Common myeloid progenitor, CD34-positive (primary cell): ENCODE measurements around the gene CUL5.
"Not testable (repeated sequence)": the region's sequence is repeated elsewhere in the genome, so short reads cannot be mapped to it uniquely, and the experiment has no call there.

Source experiments
- CTCF ChIA-PET: fragments of 350-600 bp; sonication (Branson Sonifier 250); formaldehyde crosslinking; loops from one replicate; lab custom pipeline; 2021; ENCODE audit warnings: antibody characterized with exemption; lab: Charles Lee
- POLR2A ChIA-PET: fragments of 350-600 bp; sonication (Branson Sonifier 250); formaldehyde crosslinking; loops from one replicate; lab custom pipeline; 2021; ENCODE audit warnings: antibody characterized with exemption; lab: Charles Lee
- DNase-seq, 3 donors: peaks; one replicate each; pipeline versions ENCODE4 v3.0.0 to v3.0.0-alpha.2; 2013
- H3K27ac ChIP-seq, 2 experiments: 1 replicate in 1 of 2; 2 replicates in 1 of 2; pipeline ENCODE4 v1.7.0; 2013; ENCODE audit warnings: inconsistent platforms in 2 of 2, low read length in 2 of 2, mild to moderate bottlenecking in 2 of 2, low read depth in 1 of 2, moderate library complexity in 1 of 2; ENCODE audit not compliant: severe bottlenecking in 2 of 2, insufficient read depth in 1 of 2, poor library complexity in 1 of 2
- H3K27me3 ChIP-seq, 5 experiments: replicated peaks in 2 of 5; 1 replicate in 3 of 5; 2 replicates in 2 of 5; pipeline versions ENCODE4 v1.6.1 to v1.7.0; 2013; ENCODE audit warnings: low read length in 4 of 5, mild to moderate bottlenecking in 2 of 5, moderate library complexity in 2 of 5, inconsistent platforms in 1 of 5; ENCODE audit not compliant: insufficient read depth in 5 of 5, control insufficient read depth in 4 of 5
- H3K36me3 ChIP-seq, 4 experiments: 1 replicate in 2 of 4; 2 replicates in 2 of 4; pipeline versions ENCODE4 v1.6.1 to v1.7.0; 2013; ENCODE audit warnings: low read length in 3 of 4, control low read depth in 1 of 4, mild to moderate bottlenecking in 1 of 4; ENCODE audit not compliant: control insufficient read depth in 4 of 4, insufficient read depth in 4 of 4
- H3K4me1 ChIP-seq, 4 experiments: 1 replicate in 3 of 4; 2 replicates in 1 of 4; pipeline versions ENCODE4 v1.6.1 to v1.7.1; 2013; ENCODE audit warnings: low read length in 3 of 4, mild to moderate bottlenecking in 3 of 4, control low read depth in 1 of 4, inconsistent platforms in 1 of 4, moderate library complexity in 1 of 4; ENCODE audit not compliant: control insufficient read depth in 4 of 4, insufficient read depth in 4 of 4; ENCODE audit errors: control extremely low read depth in 1 of 4
- H3K4me3 ChIP-seq, 7 experiments: 1 replicate in 4 of 7; 2 replicates in 3 of 7; pipeline versions ENCODE4 v1.5.1 to v1.7.0; 2013; ENCODE audit warnings: mild to moderate bottlenecking in 7 of 7, low read length in 6 of 7, moderate library complexity in 6 of 7, inconsistent platforms in 2 of 7, low read depth in 2 of 7, control low read depth in 1 of 7; ENCODE audit not compliant: insufficient read depth in 4 of 7, control insufficient read depth in 1 of 7; ENCODE audit errors: extremely low read depth in 1 of 7
- H3K9me3 ChIP-seq, 5 experiments: 1 replicate in 4 of 5; 2 replicates in 1 of 5; pipeline versions ENCODE4 v1.6.1 to v1.7.1; 2013; ENCODE audit warnings: low read length in 4 of 5, mild to moderate bottlenecking in 2 of 5, inconsistent platforms in 1 of 5, low read depth in 1 of 5, moderate library complexity in 1 of 5; ENCODE audit not compliant: control insufficient read depth in 4 of 5, insufficient read depth in 2 of 5; ENCODE audit errors: control extremely low read depth in 1 of 5
- WGBS: methylation state at CpG from one replicate; pipeline ENCODE4 v1.1.5; 2013; ENCODE audit not compliant: insufficient coverage; 5-methylcytosine and 5-hydroxymethylcytosine counted together

The CUL5 gene

GRCh38 chr11:108101090-108101775 lies 92.5 kb downstream of the CUL5 start:
- Histone ChIP-seq H3K27ac (no peak overlapping the region), H3K36me3 (peaks cover 8 to 55% (median 32%) of the 10 kb centered on the region in 4 experiments), H3K4me3 (no peak overlapping the region), H3K9me3 (no peaks in the 10 kb centered on the region), H3K4me1 (no peaks in the 10 kb centered on the region), H3K27me3 (no peaks in the 10 kb centered on the region)
- DNase-seq, result no peak
- ChIA-PET CTCF (interaction anchor here (1.1 to 1.3 kb wide), 2 partner anchors 17 to 49 kb away, joined by 3 read pairs; no protein-coding TSS in a partner anchor), POLR2A (no interaction called here)
- 100% methylated on average over 1 of the region's 1 CpG for WGBS

GRCh38 chr11:108111126-108111525 lies 102.4 kb downstream of the CUL5 start:
- DNase-seq, result peak in 1 of 3 donors; percentile 5
- H3K36me3 ChIP-seq, result peaks cover 0 to 2% (median under 1%) of the 10 kb centered on the region in 4 experiments
- 97% methylated on average over 4 of the region's 4 CpGs for WGBS
- H3K4me1 ChIP-seq, result no peaks in the 10 kb centered on the region
- no peak overlapping the region for H3K4me3 ChIP-seq
- CTCF ChIA-PET, result interaction anchor here (1.4 kb wide), 1 partner anchor 14 kb away, joined by 3 read pairs; no protein-coding TSS in a partner anchor
- H3K9me3 ChIP-seq, result no peaks in the 10 kb centered on the region
- POLR2A ChIA-PET, result no interaction called here
- H3K27me3 ChIP-seq, result no peaks in the 10 kb centered on the region
- no peak overlapping the region for H3K27ac ChIP-seq

- ChIA-PET CTCF (no interaction called here), POLR2A (no interaction called here)
- Histone ChIP-seq H3K9me3 (no peaks in the 10 kb centered on the region), H3K4me1 (no peaks in the 10 kb centered on the region), H3K27ac (no peak overlapping the region), H3K36me3 (peaks cover 0 to 2% (median 0%) of the 10 kb centered on the region in 4 experiments), H3K27me3 (no peaks in the 10 kb centered on the region), H3K4me3 (no peak overlapping the region)
- no peak for DNase-seq
- 96% methylated on average over 2 of the region's 2 CpGs for WGBS
Observed at GRCh38 chr11:108112057-108112456, 103.4 kb downstream of the CUL5 start.

- H3K27me3 ChIP-seq, result no peaks in the 10 kb centered on the region
- 64% methylated on average over 3 of the region's 5 CpGs for WGBS
- H3K4me3 ChIP-seq, result no peak overlapping the region
- H3K36me3 ChIP-seq, result no peaks in the 10 kb centered on the region
- ChIA-PET POLR2A (no interaction called here), CTCF (no interaction called here)
- H3K27ac ChIP-seq, result no peak overlapping the region
- no peaks in the 10 kb centered on the region for H3K9me3 ChIP-seq
- DNase-seq, result peak in 2 of 3 donors; percentile 17 to 48
- no peaks in the 10 kb centered on the region for H3K4me1 ChIP-seq
Observed at GRCh38 chr11:108115500-108116140, 106.9 kb downstream of the CUL5 start.

GRCh38 chr11:108117746-108118371 lies 109.2 kb downstream of the CUL5 start:
- Histone ChIP-seq H3K4me3 (no peak overlapping the region), H3K36me3 (no peaks in the 10 kb centered on the region), H3K27ac (no peak overlapping the region), H3K9me3 (no peaks in the 10 kb centered on the region), H3K27me3 (no peaks in the 10 kb centered on the region), H3K4me1 (peaks cover 5 to 18% (median 12%) of the 10 kb centered on the region in 4 experiments)
- POLR2A ChIA-PET, result no interaction called here
- CTCF ChIA-PET, result interaction anchor here (0.6 to 3.0 kb wide), 16 partner anchors 8 to 547 kb away, joined by 3 to 25 read pairs (median 4); partner anchors contain the start of gene DDX10
- DNase-seq, result peak; percentile 64 to 78 (median 77)

GRCh38 chr11:108120936-108121273 lies 112.2 kb downstream of the CUL5 start:
- H3K27me3 ChIP-seq, H3K9me3 ChIP-seq, H3K36me3 ChIP-seq, POLR2A ChIA-PET: not testable (repeated sequence)
- peak overlapping the region; percentile 52 to 87 (median 73) for H3K4me3 ChIP-seq
- 68% methylated on average over 6 of the region's 7 CpGs for WGBS
- CTCF ChIA-PET, result interaction anchor here (0.7 kb wide), 1 partner anchor 281 kb away, joined by 5 read pairs; no protein-coding TSS in a partner anchor
- H3K27ac ChIP-seq, result peak overlapping the region in 1 of 2 experiments; percentile 34
- peak in 1 of 3 donors; percentile 8 for DNase-seq
- peaks cover 5 to 26% (median 18%) of the 10 kb centered on the region in 4 experiments for H3K4me1 ChIP-seq
